Measurements from ENCODE around the gene PAM16.

PAM16 gene

GRCh38 chr16:4317532-4318450 lies 33.3 kb downstream of the PAM16 start:
- peak; percentile 14 for DNase-seq

DNA sequence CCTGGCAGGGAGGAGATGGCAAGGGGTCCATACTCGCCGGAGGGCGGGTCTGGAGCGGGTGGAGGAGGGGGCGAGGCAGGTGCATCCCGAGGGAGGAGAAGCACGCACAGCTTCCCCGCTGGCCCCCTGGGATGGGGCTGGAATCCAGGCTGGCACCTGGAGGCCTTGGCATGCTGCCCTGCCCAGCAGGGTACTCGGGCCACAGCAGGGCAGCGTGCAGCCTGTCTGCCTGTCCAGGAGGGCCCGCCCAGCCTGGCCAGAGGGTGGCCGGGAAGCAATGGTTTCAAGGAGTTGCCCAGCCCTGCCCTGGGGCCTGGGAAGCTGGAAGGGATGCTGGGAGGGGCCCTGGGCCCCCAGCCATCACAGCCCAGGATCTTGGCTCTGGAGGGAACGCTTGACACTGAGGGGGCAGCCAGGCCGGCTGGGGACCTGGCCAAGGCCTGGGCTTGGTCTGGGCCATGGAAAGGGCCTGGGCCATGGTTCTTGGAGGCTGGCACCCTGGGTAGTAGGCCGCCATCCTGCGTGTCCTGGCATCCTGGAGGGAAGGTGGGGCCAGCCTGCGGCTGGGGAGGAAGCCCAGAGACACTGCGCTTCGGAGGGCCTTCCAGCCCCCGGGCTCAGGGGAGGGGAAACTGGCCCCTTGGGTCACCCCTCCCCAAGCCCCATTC lies 34.1 kb downstream of the PAM16 start:
- no peak for DNase-seq

GRCh38 chr16:4316108-4316863 lies 34.8 kb downstream of the PAM16 start:
- DNase-seq = peak; percentile 67

GRCh38 chr16:4315186-4316107 lies 35.7 kb downstream of the PAM16 start, which contains the start of gene GLIS2:
GLIS2 (plus strand) TSS chr16:4316067; CDS start chr16:4332281, 16,214 bp downstream.
- peak; percentile 91 for DNase-seq

GRCh38 chr16:4314532-4315185 lies 36.5 kb downstream of the PAM16 start:
- peak; percentile 73 for DNase-seq

DNA sequence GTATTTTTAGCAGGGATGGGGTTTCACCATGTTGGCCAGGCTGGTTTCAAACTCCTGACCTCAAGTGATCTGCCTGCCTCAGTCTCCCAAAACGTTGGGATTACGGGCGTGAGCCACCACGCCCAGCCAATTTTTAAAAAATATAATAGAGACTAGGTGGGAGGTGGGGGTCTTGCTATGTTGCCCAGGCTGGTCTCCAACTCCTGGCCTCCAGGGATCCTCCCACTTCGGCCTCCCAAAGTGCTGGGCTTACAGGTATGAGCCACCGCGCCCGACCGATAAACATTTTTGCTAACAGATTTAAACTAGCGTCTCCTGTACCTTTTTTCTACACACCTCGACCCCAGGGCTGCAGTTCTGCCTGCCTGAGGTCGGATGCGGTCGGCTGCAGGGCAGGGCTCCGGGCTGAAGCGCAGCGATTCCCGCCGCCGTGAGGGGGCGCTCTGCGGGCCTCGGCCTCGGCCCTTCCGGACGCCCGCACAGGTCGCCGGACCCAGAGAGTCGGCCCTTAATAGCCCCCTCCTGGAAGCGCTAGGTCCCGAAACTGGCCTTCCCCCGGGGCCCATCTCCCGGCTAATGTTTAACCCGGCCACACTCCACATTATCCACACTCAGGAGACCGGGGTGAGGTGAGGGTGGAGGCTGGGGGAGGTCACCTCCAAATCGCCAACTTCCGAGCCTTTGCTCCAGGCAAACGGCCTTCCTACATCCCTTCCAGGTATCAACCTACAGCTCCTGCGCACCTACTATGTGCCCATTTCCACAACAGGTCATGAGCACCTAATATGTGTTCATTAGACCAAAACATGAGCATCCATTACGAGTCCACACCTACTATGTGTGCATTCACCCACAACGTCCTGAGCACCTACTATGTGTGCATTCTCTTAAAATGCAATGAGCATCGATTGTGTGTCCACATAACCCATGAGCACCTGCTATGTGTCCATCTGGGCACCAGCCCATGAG lies 37.3 kb downstream of the PAM16 start:
- DNase-seq = peak; percentile 80

DNA sequence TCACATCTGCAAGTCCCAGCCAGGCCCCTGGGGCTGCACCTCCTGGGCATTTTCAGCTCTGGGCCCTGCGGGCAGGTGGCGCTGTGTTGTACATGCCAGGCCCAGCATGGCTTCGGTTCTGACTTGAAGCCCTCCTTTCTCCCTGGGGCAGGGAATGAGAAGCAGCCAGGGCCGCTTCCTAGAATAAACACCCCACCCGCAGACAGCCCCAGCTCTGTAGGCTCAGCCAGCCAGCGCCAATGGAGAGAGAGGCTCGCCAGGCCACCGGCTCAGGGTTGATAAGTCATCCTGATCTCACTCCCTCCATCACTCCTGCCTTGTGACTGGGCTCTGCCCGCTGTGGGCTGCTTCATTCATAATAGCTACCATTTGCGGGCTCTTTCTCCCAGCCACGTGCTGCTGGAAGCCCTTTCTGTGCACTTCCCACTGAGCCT lies 41.3 kb downstream of the PAM16 start:
- DNase-seq = peak; percentile 85

DNA sequence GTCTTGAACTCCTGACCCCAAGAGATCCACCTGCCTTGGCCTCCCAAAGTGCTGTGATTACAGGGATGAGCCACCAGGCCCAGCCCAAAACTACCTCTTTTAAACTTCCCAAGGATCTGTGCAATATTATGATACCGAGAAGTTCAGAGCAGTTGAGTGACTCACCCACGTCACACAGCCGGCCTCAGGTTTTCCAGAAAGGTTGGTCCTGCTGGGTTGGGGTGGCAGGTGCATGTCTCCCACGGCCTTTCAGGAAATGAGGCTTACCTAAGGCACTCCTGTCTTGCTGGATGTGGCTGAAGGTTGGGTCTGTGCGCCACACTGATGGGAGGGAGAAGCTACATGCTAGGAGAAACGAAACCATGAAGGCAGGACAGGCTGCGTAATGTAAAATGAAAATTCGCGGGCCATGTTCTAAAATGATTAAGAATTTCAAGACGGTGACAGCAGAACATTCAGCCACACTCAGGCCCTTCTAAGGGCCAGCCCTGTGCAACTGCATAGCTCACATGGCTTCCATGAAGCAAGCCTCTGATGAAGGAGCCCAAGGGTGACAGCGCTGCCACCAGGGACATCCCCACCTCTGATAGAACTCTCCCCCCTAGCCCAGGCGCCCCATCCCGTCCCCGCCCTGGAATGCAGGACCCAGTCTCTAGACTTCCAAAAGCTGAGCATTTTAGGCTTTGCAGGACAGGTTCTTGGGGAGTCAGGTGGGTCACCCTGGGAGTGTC lies 41.9 kb downstream of the PAM16 start:
- no peak for DNase-seq

- DNase-seq = peak; percentile 99
Observed at GRCh38 chr16:4307215-4308037, 43.7 kb downstream of the PAM16 start.

GRCh38 chr16:4306470-4307214 lies 44.5 kb downstream of the PAM16 start:
- peak; percentile 88 for DNase-seq

DNA sequence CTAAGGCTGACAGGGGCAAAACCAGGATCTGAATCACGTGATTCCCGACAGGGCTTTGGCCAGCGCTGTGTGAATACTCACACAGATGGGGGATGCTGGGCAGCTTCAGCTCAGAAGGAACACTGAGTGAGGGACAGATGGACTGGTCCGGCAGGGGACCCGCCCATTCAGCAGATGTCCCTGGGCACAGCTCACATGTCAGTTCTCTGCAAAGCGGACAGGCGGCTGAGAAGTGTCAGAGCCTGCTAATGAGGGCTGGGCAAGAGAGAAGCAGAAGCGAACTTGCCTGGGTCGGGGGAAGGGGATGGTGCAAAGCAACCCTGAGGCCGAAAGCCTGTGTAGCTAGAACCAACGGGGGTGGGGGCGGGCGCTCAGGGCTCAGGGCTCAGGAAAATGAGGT lies 47.1 kb downstream of the PAM16 start:
- DNase-seq = no peak

DNA sequence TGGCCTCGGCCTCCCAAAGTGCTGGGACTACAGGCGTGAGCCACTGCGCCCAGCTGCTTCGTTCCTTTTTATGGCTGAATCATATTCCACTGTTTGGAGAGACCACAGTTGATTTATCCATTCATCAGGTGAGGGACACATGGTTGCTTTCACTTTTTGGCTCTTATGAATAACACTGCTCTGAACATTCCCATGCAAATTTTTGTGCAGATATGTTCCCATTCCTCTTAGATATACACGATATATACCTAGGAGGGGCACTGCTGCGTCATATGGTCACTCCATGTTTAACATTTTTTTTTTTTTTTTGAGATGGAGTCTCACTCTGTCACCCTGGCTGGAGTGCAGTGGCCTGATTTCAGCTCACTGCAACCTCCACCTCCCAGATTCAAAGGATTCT lies 49.2 kb downstream of the PAM16 start:
- no peak for DNase-seq

- DNase-seq = no peak
Observed at GRCh38 chr16:4301177-4301576, 49.9 kb downstream of the PAM16 start.

DNA sequence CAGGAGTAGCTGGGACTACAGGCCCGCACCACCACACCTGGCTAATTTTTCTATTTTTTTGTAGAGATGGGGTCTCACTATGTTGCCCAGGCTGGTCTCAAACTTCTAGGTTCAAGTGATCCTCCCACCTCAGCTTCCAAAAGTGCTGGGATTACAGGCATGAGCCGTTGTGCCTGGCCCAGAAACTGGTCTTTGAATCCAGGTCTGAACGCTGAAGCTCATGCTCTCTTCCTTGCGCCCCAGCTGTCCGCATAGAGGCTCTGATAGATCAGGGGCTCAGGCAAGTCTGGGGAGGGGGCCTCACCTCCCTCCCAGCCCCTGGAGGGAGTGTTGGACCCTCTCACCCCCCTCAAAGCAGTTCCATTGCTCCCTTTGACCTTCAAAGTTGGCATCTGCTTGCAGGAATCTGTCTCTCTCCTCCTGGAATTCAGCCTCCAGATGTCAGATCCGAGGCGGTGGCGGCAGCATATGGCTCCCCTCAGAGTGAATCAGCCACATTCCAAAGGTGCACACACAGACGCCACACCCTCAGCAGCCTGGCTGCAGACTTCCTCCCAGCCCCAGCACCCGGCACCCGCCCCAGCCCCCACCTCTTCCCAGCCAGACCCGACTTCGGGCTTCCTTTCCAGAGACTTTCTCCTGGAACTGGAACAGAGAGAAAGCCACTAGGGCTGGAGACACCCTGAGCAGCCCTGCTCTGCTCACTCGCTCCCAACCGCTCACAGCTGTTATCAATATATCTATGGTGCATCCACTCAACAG lies 52.2 kb downstream of the PAM16 start:
- DNase-seq = no peak

DNA sequence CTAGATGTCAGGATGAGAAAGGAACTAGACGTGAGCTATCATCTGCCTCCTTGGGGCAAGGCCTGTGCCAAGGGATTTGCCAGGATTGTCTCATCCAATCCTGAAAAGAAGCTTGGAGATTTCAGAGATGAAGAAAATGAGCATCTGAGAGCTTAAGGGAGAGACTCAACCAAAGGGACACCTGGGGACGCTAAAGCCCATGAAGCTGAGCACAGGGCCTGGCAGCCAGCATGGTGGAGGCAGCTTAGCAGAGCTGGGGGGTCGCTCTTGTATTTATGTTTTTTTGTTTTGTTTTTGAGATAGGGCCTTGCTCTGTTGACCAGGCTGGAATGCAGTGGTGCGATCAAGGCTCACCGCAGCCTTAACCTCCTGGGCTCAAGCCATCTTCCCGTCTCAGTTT lies 53.6 kb downstream of the PAM16 start:
- no peak for DNase-seq

- no peak for DNase-seq
Observed at GRCh38 chr16:4295581-4295980, 55.5 kb downstream of the PAM16 start.

DNA sequence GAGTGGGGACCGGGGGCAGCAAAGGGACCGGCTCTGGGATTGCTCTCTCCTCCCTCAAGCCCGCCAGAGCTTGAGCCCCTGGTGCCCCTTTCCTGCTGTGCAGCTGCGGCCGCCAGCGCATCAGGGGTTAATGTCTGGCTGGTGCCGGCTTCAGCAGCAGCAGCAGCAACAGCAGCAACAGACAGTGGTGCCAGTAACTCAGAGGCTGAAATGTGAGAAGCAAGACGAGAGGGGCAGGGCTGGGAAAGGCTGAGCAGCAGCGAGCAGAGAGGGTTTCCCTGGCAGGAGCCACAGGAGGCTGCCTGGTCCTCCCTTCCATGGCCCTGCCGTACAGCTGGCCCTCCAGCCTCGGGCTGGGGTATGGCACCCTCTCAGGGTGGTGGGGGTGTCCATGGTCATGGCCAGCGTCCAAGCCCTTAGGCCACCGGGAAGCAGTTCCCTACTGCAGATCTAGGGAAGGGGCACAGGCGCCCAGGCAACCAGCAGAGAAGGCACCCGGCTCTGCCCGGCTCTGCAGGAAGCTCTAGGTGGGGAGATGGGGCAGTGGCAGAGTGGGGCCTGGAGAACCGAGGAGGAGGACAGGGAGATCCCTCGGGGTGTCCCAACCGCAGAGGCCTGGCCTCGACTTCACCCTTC lies 57.2 kb downstream of the PAM16 start:
- no peak for DNase-seq
